HG02588 (cell line): ENCODE measurements around the gene ANKRD9.

ENCODE experiments used
- ATAC-seq: cut with Tn5 transposase; IDR thresholded peaks from one replicate; pipeline ENCODE4 v1.9.1; 2021; ENCODE audit warnings: mild to moderate bottlenecking, moderate library complexity; ENCODE audit not compliant: unreplicated experiment

ANKRD9 gene

DNA sequence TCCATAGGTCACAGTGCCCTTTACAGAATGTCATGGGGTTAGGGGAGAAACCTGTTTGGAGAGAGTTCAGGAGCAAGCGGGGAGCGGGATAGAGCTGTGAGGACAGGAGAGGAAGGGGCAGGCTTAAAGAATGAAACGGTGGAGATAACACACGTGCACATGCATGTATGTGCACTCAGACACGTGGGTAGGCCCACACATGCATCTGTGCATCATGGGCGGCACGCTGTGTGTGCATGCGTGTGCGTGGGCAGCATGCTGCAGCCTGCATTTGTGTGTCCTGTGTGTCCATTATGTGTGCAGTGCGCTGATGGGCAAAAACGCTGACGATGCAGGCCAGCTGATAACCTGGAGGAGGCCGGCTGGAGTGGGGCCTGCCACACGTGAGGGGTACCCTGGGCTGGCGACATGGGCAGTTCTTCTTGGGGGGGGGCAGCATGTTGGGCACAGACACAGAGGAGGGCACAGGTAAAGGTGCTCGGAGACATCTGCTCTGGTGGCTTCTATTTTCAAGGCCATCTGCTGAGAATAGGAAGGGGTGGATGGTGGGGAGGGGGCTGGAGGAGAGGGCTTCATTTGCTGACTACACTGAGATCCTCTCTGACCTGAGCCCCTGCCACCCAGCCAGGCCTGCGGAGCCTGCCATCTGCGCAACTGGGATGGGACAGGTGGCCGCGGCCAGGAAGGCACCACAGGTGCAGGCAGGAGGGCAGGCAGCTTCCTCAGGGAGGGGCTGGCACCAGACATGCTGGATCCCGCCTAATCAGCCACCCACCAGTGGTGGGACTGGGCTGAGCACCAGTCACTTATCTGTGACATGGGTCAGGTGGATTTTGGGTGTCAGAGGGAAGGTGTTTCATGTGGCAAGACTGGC lies 4.6 kb upstream of the ANKRD9 start:
- no peak for ATAC-seq

- no peak for ATAC-seq
Measured at GRCh38 chr14:102512793-102513300, 3.3 kb upstream of the ANKRD9 start.

DNA sequence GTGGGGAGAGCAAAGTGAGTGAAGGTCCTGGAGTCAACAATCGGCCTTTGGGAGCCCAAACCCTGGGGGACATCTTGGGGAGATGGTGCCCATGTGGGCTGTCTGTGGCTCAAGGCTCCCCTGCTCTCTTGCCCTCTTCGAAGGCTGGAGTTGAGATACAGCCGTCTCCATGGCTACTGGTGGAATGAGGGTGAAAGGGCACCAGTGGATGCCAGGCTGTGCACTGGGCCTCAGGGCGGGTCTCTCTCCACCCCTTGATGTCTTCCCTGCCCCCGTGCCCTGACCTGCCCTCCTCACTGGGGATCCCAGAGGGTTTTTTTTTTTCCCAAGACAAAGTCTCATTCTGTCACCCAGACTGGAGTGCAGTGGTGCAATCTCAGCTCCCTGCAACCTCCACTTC lies 2.0 kb upstream of the ANKRD9 start:
- no peak for ATAC-seq

GRCh38 chr14:102510616-102511520 lies 1.3 kb upstream of the ANKRD9 start:
- ATAC-seq = no peak

- ATAC-seq = peak; percentile 12
Measured at GRCh38 chr14:102508774-102509745, 516 bp downstream of the ANKRD9 start.

DNA sequence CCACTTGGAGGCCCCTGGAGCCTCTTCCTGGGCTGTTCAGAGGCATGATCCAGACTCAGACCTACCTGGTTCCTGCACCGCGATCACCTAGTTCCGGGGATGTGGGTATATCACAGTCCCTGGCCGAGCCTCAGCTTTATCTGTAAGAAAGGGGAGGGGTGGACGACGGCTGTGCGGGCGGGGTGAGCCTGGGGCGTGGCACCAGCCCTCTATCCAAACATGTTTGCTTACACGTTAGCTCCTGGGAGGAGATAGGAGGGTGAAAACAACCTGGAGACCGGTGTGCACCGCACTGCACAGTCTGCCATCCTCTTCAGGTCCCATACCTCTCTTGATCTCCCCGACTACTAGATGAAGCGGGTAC lies 1.2 kb downstream of the ANKRD9 start:
- ATAC-seq = no peak

DNA sequence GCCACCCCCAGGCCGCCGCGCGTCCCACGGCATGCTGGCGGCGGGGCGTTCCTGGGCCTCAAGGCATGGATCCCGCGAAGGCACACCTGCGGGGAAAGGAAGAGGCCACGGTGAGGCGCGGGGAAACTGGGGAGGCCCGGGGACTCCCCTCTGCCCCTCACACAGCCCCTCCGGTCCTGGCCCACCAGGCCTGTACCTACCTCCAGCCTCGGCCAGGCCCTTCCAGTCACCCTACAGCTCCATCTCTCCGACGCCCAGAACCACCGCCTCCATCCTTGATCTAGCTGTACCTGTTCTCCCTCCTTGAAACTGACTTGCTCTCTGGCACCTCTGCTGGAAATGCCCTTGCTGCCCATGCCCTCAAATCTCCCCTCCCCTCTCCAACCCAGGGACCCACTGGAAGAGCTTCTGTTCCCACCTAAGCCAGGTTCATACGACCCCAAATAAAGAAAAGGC lies 1.7 kb downstream of the ANKRD9 start:
- ATAC-seq = no peak

GRCh38 chr14:102507081-102507856 lies 2.3 kb downstream of the ANKRD9 start:
- ATAC-seq = no peak

GRCh38 chr14:102506626-102506925 lies 3.0 kb downstream of the ANKRD9 start:
- no peak for ATAC-seq

- no peak for ATAC-seq
Measured at GRCh38 chr14:102505775-102506625, 3.6 kb downstream of the ANKRD9 start.

- no peak for ATAC-seq
Measured at GRCh38 chr14:102505000-102505619, 4.5 kb downstream of the ANKRD9 start.

- ATAC-seq = no peak
Measured at GRCh38 chr14:102504328-102504999, 5.1 kb downstream of the ANKRD9 start.

DNA sequence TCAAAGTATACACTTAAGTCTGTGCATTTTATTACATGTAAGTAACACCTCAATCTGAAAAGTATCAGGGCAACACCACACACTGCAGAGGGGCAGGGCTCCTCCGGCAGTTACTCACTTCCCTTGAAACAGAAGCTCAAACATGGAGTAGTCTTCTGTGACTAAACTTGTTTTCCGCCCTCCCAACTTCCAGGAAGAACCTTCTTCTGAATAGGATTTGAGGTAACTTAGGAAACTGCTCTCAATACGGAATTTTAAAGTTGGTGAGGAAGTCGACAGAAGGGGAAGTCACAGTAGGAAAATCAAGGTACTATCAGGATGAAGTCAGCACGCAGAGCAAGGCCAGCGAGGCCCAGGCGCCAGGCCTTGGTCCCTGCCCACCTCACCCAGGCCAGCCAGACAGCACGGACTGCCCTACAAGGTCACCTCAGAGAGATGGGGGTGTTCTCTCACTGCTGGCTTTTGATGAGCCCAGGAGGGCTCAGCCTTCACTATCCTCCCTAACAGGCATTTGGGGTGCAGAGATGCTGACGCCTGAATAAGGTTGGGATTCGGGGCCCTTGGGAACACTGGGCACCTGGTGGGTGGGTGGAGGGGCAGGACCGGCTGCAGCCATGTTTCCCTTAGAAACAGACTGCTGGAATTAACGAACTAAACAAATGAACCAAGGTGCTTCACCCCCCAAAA lies 5.8 kb downstream of the ANKRD9 start:
- no peak for ATAC-seq

DNA sequence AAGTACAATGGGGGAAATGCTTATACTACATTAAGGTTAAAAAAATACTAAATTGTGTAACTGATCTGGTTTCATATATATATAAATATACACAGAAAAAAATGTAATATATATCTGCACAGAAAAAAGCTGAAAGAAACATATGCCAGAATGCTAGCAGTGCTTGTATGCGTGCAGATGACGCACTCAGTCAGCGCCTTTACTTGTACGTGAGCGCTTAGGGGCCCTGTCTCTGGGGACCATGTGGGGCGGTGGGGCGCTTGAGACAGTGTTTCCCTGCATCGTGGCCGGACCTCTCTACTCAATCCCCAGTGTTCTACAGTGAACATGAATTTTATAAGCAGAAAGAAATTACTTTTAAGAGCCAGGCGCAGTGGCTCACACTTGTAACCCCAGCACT lies 7.0 kb downstream of the ANKRD9 start:
- no peak for ATAC-seq

GRCh38 chr14:102501751-102502315 lies 7.7 kb downstream of the ANKRD9 start:
- no peak for ATAC-seq

DNA sequence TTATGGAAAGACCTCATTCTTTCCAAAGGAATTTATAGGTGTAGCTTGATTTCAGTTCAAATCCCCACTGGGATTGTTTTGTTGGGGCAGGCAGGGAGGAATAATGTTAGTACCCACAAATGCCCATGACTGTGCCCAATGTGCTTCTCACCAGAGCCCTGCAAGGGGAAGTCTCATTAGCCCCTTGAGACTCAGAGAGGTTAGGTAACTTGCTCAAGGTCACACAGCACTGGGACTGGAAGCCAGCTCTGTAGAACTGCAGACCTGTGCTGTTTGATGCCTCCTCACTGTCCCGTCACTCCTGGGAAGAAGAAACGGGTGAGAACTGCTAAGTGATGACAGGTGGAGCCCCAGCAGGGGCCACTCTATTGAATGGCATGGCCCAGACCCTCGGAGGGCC lies 8.9 kb downstream of the ANKRD9 start:
- ATAC-seq = no peak

- ATAC-seq = no peak
Measured at GRCh38 chr14:102500158-102500662, 9.4 kb downstream of the ANKRD9 start.
